GM06990 (cell line): Measurements from ENCODE around the gene CREB3L2.

Experiments
- DNase-seq: peaks from one replicate; pipeline ENCODE4 v3.0.0-alpha.2; 2011; ENCODE audit not compliant: insufficient read length; ENCODE audit errors: extremely low read depth
- H3K27me3 ChIP-seq: replicated peaks from 2 replicates; pipeline ENCODE4 v1.6.0; 2011; ENCODE audit warnings: low read length; ENCODE audit not compliant: control insufficient read depth, insufficient read depth
- H3K36me3 ChIP-seq: 2 replicates; pipeline ENCODE4 v1.5.1; 2011; ENCODE audit warnings: low read length; ENCODE audit not compliant: control insufficient read depth, insufficient read depth
- H3K4me3 ChIP-seq: replicated peaks from 2 replicates; pipeline ENCODE4 v1.5.1; 2011; ENCODE audit warnings: low read depth, mild to moderate bottlenecking, control low read depth, low read length
- CTCF ChIP-seq: IDR thresholded peaks from 2 replicates; pipeline ENCODE4 v1.5.1; 2011; ENCODE audit warnings: low read length, control low read depth, mild to moderate bottlenecking, inconsistent platforms; ENCODE audit not compliant: insufficient read depth, poor library complexity, severe bottlenecking

CREB3L2 gene

GRCh38 chr7:137891016-137891655 lies 110.8 kb downstream of the CREB3L2 start:
- no peaks in the 10 kb centered on the region for H3K27me3 ChIP-seq
- TF ChIP-seq CTCF: no peak
- no peak overlapping the region for H3K4me3 ChIP-seq
- peaks cover 9% of the 10 kb centered on the region for H3K36me3 ChIP-seq
- no peak for DNase-seq

GRCh38 chr7:137890449-137890921 lies 111.4 kb downstream of the CREB3L2 start:
- no peak for DNase-seq
- TF ChIP-seq CTCF: no peak
- Histone ChIP-seq H3K27me3 (no peaks in the 10 kb centered on the region), H3K4me3 (no peak overlapping the region), H3K36me3 (peaks cover 12% of the 10 kb centered on the region)

- H3K4me3 ChIP-seq: no peak overlapping the region
Measured at GRCh38 chr7:137888241-137888640, 113.6 kb downstream of the CREB3L2 start.

GRCh38 chr7:137886746-137887145 lies 115.1 kb downstream of the CREB3L2 start:
- DNase-seq: no peak
- no peaks in the 10 kb centered on the region for H3K27me3 ChIP-seq
- H3K4me3 ChIP-seq: no peak overlapping the region
- TF ChIP-seq CTCF: no peak
- peaks cover 23% of the 10 kb centered on the region for H3K36me3 ChIP-seq

More at GRCh38 chr7:137888241-137888640, 113.6 kb downstream of the CREB3L2 start:
- DNase-seq: no peak
- TF ChIP-seq CTCF: no peak
- Histone ChIP-seq H3K36me3 (peaks cover 19% of the 10 kb centered on the region), H3K27me3 (no peaks in the 10 kb centered on the region)

- no peak for TF ChIP-seq CTCF
- DNase-seq: no peak
- Histone ChIP-seq H3K4me3 (no peak overlapping the region), H3K36me3 (peaks cover 25% of the 10 kb centered on the region), H3K27me3 (no peaks in the 10 kb centered on the region)
Measured at GRCh38 chr7:137886281-137886680, 115.6 kb downstream of the CREB3L2 start.
